OCI-LY7 (cell line): Measurements from ENCODE around the gene PTGIR. TPM values are rescaled to one million over a fixed set of nuclear protein-coding genes. Genes with fewer than 3 reads are reported as not detected.

Source experiments
- BruUV-seq: library from RNA; stranded (reverse); fragments of 400-500 nt; replicated peaks from 2 replicates; lab custom pipeline; 2021; lab: Mats Ljungman, UMichigan
- CTCF ChIA-PET: fragments of 300-600 bp; sonication (Branson Sonifier 250); formaldehyde crosslinking; loops from one replicate; lab custom pipeline; 2022; ENCODE audit warnings: antibody characterized with exemption; ENCODE audit not compliant: unreplicated experiment; lab: Charles Lee
- POLR2A ChIA-PET: fragments of 300-600 bp; sonication (Branson Sonifier 250); formaldehyde crosslinking; loops from one replicate; lab custom pipeline; 2022; ENCODE audit warnings: antibody characterized with exemption; lab: Charles Lee
- DNase-seq: peaks from one replicate; pipeline ENCODE4 v3.0.0-alpha.2; 2015; ENCODE audit warnings: low spot score
- H2AFZ ChIP-seq: fragments of 200-600 bp; sonication (generic), shearing (Covaris generic); 2 replicates; pipeline ENCODE4 v1.6.1; 2014; ENCODE audit warnings: mild to moderate bottlenecking, antibody characterized with exemption, low read length, moderate library complexity
- H3K27ac ChIP-seq: fragments of 200-600 bp; sonication (generic); 2 replicates; pipeline ENCODE4 v1.5.1; 2014; ENCODE audit warnings: mixed run types, low read depth, mild to moderate bottlenecking, moderate library complexity, low read length, inconsistent platforms; ENCODE audit not compliant: poor library complexity, severe bottlenecking
- H3K36me3 ChIP-seq: fragments of 200-600 bp; sonication (generic); 2 replicates; pipeline ENCODE4 v1.6.1; 2014; ENCODE audit warnings: mild to moderate bottlenecking, antibody characterized with exemption, low read length, moderate library complexity, mixed read lengths; ENCODE audit not compliant: insufficient read depth
- H3K4me1 ChIP-seq: fragments of 200-600 bp; sonication (generic); 2 replicates; pipeline ENCODE4 v1.5.1; 2014; ENCODE audit warnings: mild to moderate bottlenecking, low read length; ENCODE audit not compliant: insufficient read depth, poor library complexity, severe bottlenecking
- H3K4me2 ChIP-seq: fragments of 200-600 bp; sonication (generic); 2 replicates; pipeline ENCODE4 v1.6.1; 2014; ENCODE audit warnings: mild to moderate bottlenecking, low read length
- H3K4me3 ChIP-seq: fragments of 200-600 bp; sonication (generic); 2 replicates; pipeline ENCODE4 v1.5.1; 2014; ENCODE audit warnings: mild to moderate bottlenecking, low read depth, low read length; ENCODE audit not compliant: poor library complexity, severe bottlenecking
- H3K79me2 ChIP-seq: fragments of 200-600 bp; sonication (generic); 2 replicates; pipeline ENCODE4 v1.6.1; 2016; ENCODE audit warnings: low read depth, mild to moderate bottlenecking, low read length, moderate library complexity, mixed read lengths; ENCODE audit not compliant: insufficient read depth
- H3K9me2 ChIP-seq: fragments of 200-600 bp; sonication (generic); 2 replicates; pipeline ENCODE4 v1.6.1; 2016; ENCODE audit warnings: mild to moderate bottlenecking, low read length, mixed read lengths; ENCODE audit not compliant: insufficient read depth
- H3K9me3 ChIP-seq: fragments of 200-600 bp; sonication (generic); 2 replicates; pipeline ENCODE4 v1.6.1; 2014; ENCODE audit warnings: mild to moderate bottlenecking, mixed run types, low read length, mixed read lengths
- H4K20me1 ChIP-seq: fragments of 200-600 bp; sonication (generic); 2 replicates; pipeline ENCODE4 v1.6.1; 2014; ENCODE audit warnings: mild to moderate bottlenecking, antibody characterized with exemption, low read length, moderate library complexity, mixed read lengths; ENCODE audit not compliant: insufficient read depth
- EZH2phosphoT487 ChIP-seq: fragments of 200-600 bp; sonication (generic); IDR thresholded peaks from 2 replicates; pipeline ENCODE4 v1.6.1; 2018; ENCODE audit warnings: low read depth, borderline replicate concordance, mild to moderate bottlenecking, mixed run types, antibody characterized with exemption, low read length, moderate library complexity, mixed read lengths
- intact Hi-C: fragments of 100-400 bp; cut with micrococcal nuclease; formaldehyde crosslinking; loops from one replicate; pipeline ENCODE4 v1.10.0; 2022; ENCODE audit not compliant: unreplicated experiment
- total RNA-seq, 2 experiments: library from RNA; depleted of rRNA in 1 of 2; stranded (reverse); fragments of >200 nt in 1 of 2; shearing (Covaris generic) in 1 of 2; gene quantifications; 2 replicates each; pipeline ENCODE4 v1.2.3, GENCODE V29; 2014 to 2022
- TF ChIP-seq, protein P1 (sequence below): fragments of 200-600 bp; sonication (generic); conservative IDR thresholded peaks from 2 replicates; pipeline ENCODE4 v1.5.1; 2014; ENCODE audit warnings: mild to moderate bottlenecking, antibody characterized with exemption, low read length, moderate library complexity, mixed read lengths

PTGIR gene
- total RNA-seq, 2 experiments from 2014 or later = 0.25 TPM; not detected in 1

DNA sequence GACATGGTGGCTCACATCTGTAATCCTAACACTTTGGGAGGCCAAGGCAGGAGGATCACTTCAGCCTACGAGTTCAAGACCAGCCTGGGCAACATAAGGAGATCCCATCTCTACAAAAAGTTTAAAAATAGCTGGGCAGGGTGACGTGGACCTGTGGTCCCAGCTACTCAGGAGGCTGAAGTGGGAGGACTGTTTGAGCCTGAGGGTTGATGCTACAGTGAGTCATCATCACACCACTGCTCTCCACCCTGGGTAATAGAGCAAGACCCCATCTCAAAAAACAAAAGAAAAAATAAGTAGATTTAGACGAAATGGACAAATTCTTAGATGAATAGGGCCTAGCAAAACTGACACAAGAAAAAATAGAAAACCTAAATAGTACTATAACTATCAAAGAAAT is 21.5 kb upstream of the PTGIR start:
- no peaks in the 10 kb centered on the region for H3K9me2 ChIP-seq
- DNase-seq = no peak
- no peaks in the 10 kb centered on the region for H3K4me1 ChIP-seq
- no peaks in the 10 kb centered on the region for H3K79me2 ChIP-seq
- no peaks in the 10 kb centered on the region for H3K9me3 ChIP-seq
- H4K20me1 ChIP-seq = no peaks in the 10 kb centered on the region
- CTCF ChIA-PET = no interaction called here
- H2AFZ ChIP-seq = no peak overlapping the region
- H3K36me3 ChIP-seq = no peaks in the 10 kb centered on the region
- intact Hi-C loops = no loop called here
- BruUV-seq = no TSS peak
- H3K4me2 ChIP-seq = no peak overlapping the region
- POLR2A ChIA-PET = no interaction called here
- no peak overlapping the region for H3K4me3 ChIP-seq
- no peak for TF ChIP-seq EZH2phosphoT487
- TF ChIP-seq, protein P1, sequence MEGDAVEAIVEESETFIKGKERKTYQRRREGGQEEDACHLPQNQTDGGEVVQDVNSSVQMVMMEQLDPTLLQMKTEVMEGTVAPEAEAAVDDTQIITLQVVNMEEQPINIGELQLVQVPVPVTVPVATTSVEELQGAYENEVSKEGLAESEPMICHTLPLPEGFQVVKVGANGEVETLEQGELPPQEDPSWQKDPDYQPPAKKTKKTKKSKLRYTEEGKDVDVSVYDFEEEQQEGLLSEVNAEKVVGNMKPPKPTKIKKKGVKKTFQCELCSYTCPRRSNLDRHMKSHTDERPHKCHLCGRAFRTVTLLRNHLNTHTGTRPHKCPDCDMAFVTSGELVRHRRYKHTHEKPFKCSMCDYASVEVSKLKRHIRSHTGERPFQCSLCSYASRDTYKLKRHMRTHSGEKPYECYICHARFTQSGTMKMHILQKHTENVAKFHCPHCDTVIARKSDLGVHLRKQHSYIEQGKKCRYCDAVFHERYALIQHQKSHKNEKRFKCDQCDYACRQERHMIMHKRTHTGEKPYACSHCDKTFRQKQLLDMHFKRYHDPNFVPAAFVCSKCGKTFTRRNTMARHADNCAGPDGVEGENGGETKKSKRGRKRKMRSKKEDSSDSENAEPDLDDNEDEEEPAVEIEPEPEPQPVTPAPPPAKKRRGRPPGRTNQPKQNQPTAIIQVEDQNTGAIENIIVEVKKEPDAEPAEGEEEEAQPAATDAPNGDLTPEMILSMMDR = no peak
- no peak overlapping the region for H3K27ac ChIP-seq

DNA sequence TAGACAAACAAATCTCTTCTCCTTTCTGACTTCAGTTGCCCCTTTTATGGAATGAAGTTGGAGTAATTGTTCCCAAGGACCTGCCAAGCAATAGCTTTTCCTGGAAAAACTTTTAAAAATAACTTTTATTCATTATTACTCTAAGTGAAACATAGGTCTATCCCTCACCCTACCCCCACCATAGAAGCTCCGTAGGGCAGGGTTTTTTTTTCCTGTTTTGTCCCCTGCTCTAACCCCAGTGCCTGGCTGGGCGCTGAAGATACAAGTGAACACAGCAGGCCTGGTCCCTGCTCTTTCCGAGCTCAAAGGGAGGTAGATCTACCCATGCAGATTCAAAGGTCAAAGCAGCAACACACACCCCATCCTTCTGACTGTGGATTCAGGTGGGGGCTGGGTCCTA is 19.8 kb upstream of the PTGIR start:
- peaks cover 4% of the 10 kb centered on the region for H3K4me1 ChIP-seq
- H3K79me2 ChIP-seq = no peaks in the 10 kb centered on the region
- intact Hi-C loops = no loop called here
- H2AFZ ChIP-seq = no peak overlapping the region
- CTCF ChIA-PET = no interaction called here
- H3K9me2 ChIP-seq = no peaks in the 10 kb centered on the region
- H3K4me2 ChIP-seq = no peak overlapping the region
- H4K20me1 ChIP-seq = no peaks in the 10 kb centered on the region
- no peak overlapping the region for H3K4me3 ChIP-seq
- H3K9me3 ChIP-seq = no peaks in the 10 kb centered on the region
- H3K27ac ChIP-seq = no peak overlapping the region
- no peak for TF ChIP-seq EZH2phosphoT487
- TF ChIP-seq, protein P1 = no peak
- H3K36me3 ChIP-seq = no peaks in the 10 kb centered on the region
- BruUV-seq = no TSS peak
- DNase-seq = no peak
- POLR2A ChIA-PET = no interaction called here

DNA sequence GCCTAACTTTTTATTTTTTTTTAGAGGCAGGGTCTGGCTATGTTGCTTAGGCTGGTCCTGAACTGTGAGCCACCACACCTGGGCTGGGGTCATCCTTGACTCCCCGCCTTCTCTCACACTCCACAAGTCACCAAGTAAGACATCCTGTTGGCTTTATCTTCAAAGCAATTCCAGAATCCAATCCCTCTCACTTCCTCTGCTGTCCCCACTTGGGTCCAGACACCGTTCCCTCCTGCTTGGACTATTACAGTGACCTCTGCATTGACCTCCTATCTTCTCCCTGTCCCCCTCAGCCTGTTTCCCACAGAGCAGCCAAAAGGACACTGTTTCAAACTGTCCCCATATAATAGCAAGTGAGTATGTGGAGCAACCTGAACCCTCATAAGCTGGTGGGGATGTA is 15.8 kb upstream of the PTGIR start:
- H3K4me1 ChIP-seq = peaks cover 29% of the 10 kb centered on the region
- no TSS peak for BruUV-seq
- H3K79me2 ChIP-seq = no peaks in the 10 kb centered on the region
- no peaks in the 10 kb centered on the region for H4K20me1 ChIP-seq
- H3K27ac ChIP-seq = no peak overlapping the region
- TF ChIP-seq, protein P1 = no peak
- no peak for TF ChIP-seq EZH2phosphoT487
- intact Hi-C loops = no loop called here
- no peaks in the 10 kb centered on the region for H3K36me3 ChIP-seq
- no peak for DNase-seq
- H3K9me3 ChIP-seq = no peaks in the 10 kb centered on the region
- POLR2A ChIA-PET = no interaction called here
- CTCF ChIA-PET = no interaction called here
- H3K9me2 ChIP-seq = no peaks in the 10 kb centered on the region
- no peak overlapping the region for H2AFZ ChIP-seq
- no peak overlapping the region for H3K4me2 ChIP-seq
- H3K4me3 ChIP-seq = no peak overlapping the region
